HepG2 (cell line): ENCODE measurements around the gene JUND. TPM values are rescaled to one million over a fixed set of nuclear protein-coding genes. Genes with fewer than 3 reads are reported as not detected.
A peak's percentile ranks its signal among the peaks of the same experiment; 100 is the strongest.

Source experiments
- ADNP ChIP-seq: sonication (generic); formaldehyde crosslinking; IDR thresholded peaks from 2 replicates; pipeline ENCODE4 v1.4.0; 2020; ENCODE audit warnings: missing genetic modification reagents
- ATF4 ChIP-seq, 2 experiments: fragments of 450-650 bp in 1 of 2; sonication (generic) in 1 of 2; formaldehyde crosslinking; IDR thresholded peaks; 2 replicates each; pipeline versions ENCODE4 v1.5.0 to v1.8.0; 2020 to 2022; ENCODE audit warnings: mild to moderate bottlenecking in 1 of 2, missing genetic modification reagents in 1 of 2
- IRF1 ChIP-seq: sonication (generic); formaldehyde crosslinking; IDR thresholded peaks from 2 replicates; pipeline ENCODE4 v1.4.0; 2020; ENCODE audit warnings: low read depth, mild to moderate bottlenecking, missing genetic modification reagents
- MAZ ChIP-seq, 2 experiments: sonication (generic) in 1 of 2; formaldehyde crosslinking in 1 of 2; IDR thresholded peaks; 2 replicates each; pipeline versions ENCODE4 v1.5.0 to v1.6.1; 2012 to 2020; ENCODE audit warnings: low read depth in 2 of 2, mild to moderate bottlenecking in 2 of 2, borderline replicate concordance in 1 of 2, improper control_type of control experiment in 1 of 2, low read length in 1 of 2, missing genetic modification reagents in 1 of 2, moderate library complexity in 1 of 2
- PHF21A ChIP-seq: sonication (generic); formaldehyde crosslinking; IDR thresholded peaks from 2 replicates; pipeline ENCODE4 v1.5.0; 2020; ENCODE audit warnings: mild to moderate bottlenecking, missing genetic modification reagents
- POLR2A ChIP-seq, 2 experiments: IDR thresholded peaks; 2 replicates each; pipeline ENCODE4 v1.6.1; 2011; ENCODE audit warnings: low read depth in 2 of 2, low read length in 2 of 2, mild to moderate bottlenecking in 1 of 2, moderate library complexity in 1 of 2; ENCODE audit not compliant: insufficient read depth in 1 of 2
- POLR2AphosphoS5 ChIP-seq: IDR thresholded peaks from 2 replicates; pipeline ENCODE4 v1.6.1; 2012; ENCODE audit warnings: low read depth, low read length
- SMYD3 ChIP-seq: sonication (generic); formaldehyde crosslinking; IDR thresholded peaks from 2 replicates; pipeline ENCODE4 v1.8.1; 2023; ENCODE audit warnings: mild to moderate bottlenecking, missing genetic modification reagents
- SPEN ChIP-seq: sonication (generic); formaldehyde crosslinking; IDR thresholded peaks from 2 replicates; pipeline ENCODE4 v1.5.1; 2020; ENCODE audit warnings: low read depth, mild to moderate bottlenecking, missing genetic modification reagents
- ZBTB42 ChIP-seq: sonication (generic); formaldehyde crosslinking; IDR thresholded peaks from 2 replicates; pipeline ENCODE4 v1.5.0; 2020; ENCODE audit warnings: mild to moderate bottlenecking, missing genetic modification reagents
- ZBTB7B ChIP-seq: sonication (generic); formaldehyde crosslinking; IDR thresholded peaks from 2 replicates; pipeline ENCODE4 v1.4.0; 2020; ENCODE audit warnings: missing genetic modification reagents
- ZNF326 ChIP-seq: sonication (generic); formaldehyde crosslinking; IDR thresholded peaks from 2 replicates; pipeline ENCODE4 v1.4.0; 2020; ENCODE audit warnings: missing genetic modification reagents, borderline replicate concordance
- ZNF563 ChIP-seq: sonication (generic); formaldehyde crosslinking; IDR thresholded peaks from 2 replicates; pipeline ENCODE4 v1.8.0; 2022; ENCODE audit warnings: mild to moderate bottlenecking, moderate library complexity, missing genetic modification reagents
- ZNF572 ChIP-seq: sonication (generic); formaldehyde crosslinking; IDR thresholded peaks from 2 replicates; pipeline ENCODE4 v1.5.1; 2020; ENCODE audit warnings: mild to moderate bottlenecking, missing genetic modification reagents
- ZNF646 ChIP-seq: sonication (generic); formaldehyde crosslinking; IDR thresholded peaks from 2 replicates; pipeline ENCODE4 v1.9.0; 2021; ENCODE audit warnings: mild to moderate bottlenecking, missing genetic modification reagents
- ZNF790 ChIP-seq: sonication (generic); formaldehyde crosslinking; IDR thresholded peaks from 2 replicates; pipeline ENCODE4 v1.8.0; 2022; ENCODE audit warnings: missing genetic modification reagents, mild to moderate bottlenecking, borderline replicate concordance
- ZNF83 ChIP-seq: sonication (generic); formaldehyde crosslinking; IDR thresholded peaks from 2 replicates; pipeline ENCODE4 v1.4.0; 2020; ENCODE audit warnings: missing genetic modification reagents, mild to moderate bottlenecking, borderline replicate concordance
- ZNF879 ChIP-seq: sonication (generic); formaldehyde crosslinking; IDR thresholded peaks from 2 replicates; pipeline ENCODE4 v1.8.1; 2023; ENCODE audit warnings: missing genetic modification reagents
- polyA plus RNA-seq, 8 experiments: library from polyadenylated mRNA; depleted of rRNA in 3 of 8; stranded (reverse) in 7 of 8; unstranded in 1 of 8; fragments of >200 nt; fragmentation: Illumina TruSeq in 4 of 8; extraction: Trizol in 4 of 8; gene quantifications; 2 replicates each; pipeline versions ENCODE4 v1.2.1 to v1.2.3, GENCODE V29; 2011 to 2016; ENCODE audit warnings: low read depth in 4 of 8, missing spikeins in 1 of 8, mixed read lengths in 1 of 8; ENCODE audit not compliant: insufficient read depth in 1 of 8
- total RNA-seq, 5 experiments: library from RNA; depleted of rRNA; stranded (reverse); fragments of >200 nt; fragmentation: Illumina TruSeq; extraction: Trizol; gene quantifications; 2 replicates each; pipeline ENCODE4 v1.2.3, GENCODE V29; 2016; ENCODE audit warnings: low read depth in 1 of 5

Gene JUND
- total and polyA plus RNA-seq, 2 of the 13 experiments (the other 11 are each of a cell fraction or from before 2014, with no cell fraction given), result 41.2 to 59.8 TPM

DNA sequence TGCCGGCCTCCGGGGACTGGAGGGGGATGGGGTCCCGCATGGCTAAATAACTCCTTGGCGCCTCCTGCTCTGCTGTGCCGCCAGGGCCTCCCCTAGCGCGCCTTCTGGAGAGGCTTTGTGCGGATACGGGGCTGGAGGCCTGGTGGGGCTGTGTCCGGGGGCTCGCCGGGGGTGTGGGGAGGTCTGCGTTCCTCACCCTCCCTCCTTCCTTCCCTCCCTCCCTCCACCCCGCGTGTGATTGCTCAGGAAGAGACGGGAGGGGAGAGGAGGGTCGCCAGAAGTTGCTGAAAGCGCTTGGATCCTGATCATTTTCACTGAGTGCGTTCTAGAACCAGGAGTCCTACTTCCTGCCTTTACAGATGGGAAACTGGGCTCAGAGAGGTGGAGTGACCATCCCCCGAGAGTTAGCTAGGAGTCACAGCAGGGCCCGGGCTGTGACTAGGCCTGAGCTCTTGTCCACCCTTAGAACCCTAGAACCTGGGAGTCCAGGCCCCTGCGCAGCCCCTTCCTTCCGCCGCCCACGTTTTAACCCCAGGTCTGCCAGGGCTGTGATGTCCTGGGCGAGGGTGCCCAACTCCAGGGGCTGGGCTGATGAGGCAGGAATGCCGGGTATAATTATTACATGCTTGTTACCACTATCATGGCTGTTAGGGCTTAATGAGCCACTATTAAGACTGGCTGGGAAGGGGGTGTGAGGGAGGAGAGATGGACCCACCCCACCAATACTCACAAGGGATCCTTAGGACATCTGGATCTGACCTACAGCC, 782 bp upstream of the JUND start (continued):
- TF ChIP-seq ZBTB7B (CRISPR knock-in tag) (peak; percentile 13; the same call in 1 of the 2 replicates), ZNF790 (CRISPR knock-in tag) (no peak), SMYD3 (CRISPR knock-in tag) (0 out of 2 replicates have a peak, but pooled peaks have one; percentile 50), MAZ (IDR thresholded peaks at IDR 0.05; ENCODE audit: borderline replicate concordance, low read depth, low read length) (peak; percentile 59; the same call in 1 of the 2 replicates), MAZ (CRISPR knock-in tag; IDR thresholded peaks at IDR 0.05; ENCODE audit: low read depth) (peak; percentile 0; the same call in 1 of the 2 replicates), ZBTB42 (CRISPR knock-in tag) (peak; percentile 49; the same call in 1 of the 2 replicates), POLR2A (IDR thresholded peaks at IDR 0.05; ENCODE audit: insufficient read depth in 1 of 2, low read depth in 2 of 2, low read length in 2 of 2) (peak in 1 of 2 experiments; percentile 88; a peak in 2 of 4 replicates), ZNF572 (CRISPR knock-in tag) (no peak), ZNF879 (CRISPR knock-in tag) (no peak), ZNF83 (CRISPR knock-in tag) (peak; percentile 71; the same call in 1 of the 2 replicates), ZNF563 (CRISPR knock-in tag) (peak; percentile 14; the same call in 1 of the 2 replicates), ADNP (CRISPR knock-in tag) (no peak), ATF4 (CRISPR knock-in tag; IDR thresholded peaks at IDR 0.05) (0 out of 4 replicates have a peak, but pooled peaks of 1 of the 2 experiments have one; percentile 19), POLR2AphosphoS5 (peak; percentile 24; the same call in 1 of the 2 replicates), PHF21A (CRISPR knock-in tag) (peak; percentile 21; the same call in 1 of the 2 replicates), ZNF646 (CRISPR knock-in tag) (no peak), SPEN (CRISPR knock-in tag) (peak; percentile 31), ZNF326 (CRISPR knock-in tag) (no peak), IRF1 (CRISPR knock-in tag) (peak; percentile 78; the same call in 1 of the 2 replicates)
